Uterus (tissue), 2 donors: ENCODE measurements around the gene KAZALD1.

Source experiments
- POLR2A ChIP-seq, 2 donors: fragments of 450-650 bp; IDR thresholded peaks; one replicate each; pipeline ENCODE4 v1.6.1; 2016; ENCODE audit warnings: antibody characterized with exemption in 2 of 2, mild to moderate bottlenecking in 1 of 2, moderate library complexity in 1 of 2
- TF ChIP-seq, protein P1 (sequence below), 4 experiments: fragments of 200-600 bp in 2 of 4; fragments of 450-650 bp in 2 of 4; sonication (generic) in 2 of 4; IDR thresholded peaks; one replicate each; pipeline ENCODE4 v1.5.1; 2016 to 2019; ENCODE audit warnings: antibody characterized with exemption in 4 of 4, mild to moderate bottlenecking in 2 of 4, moderate library complexity in 1 of 4

- TF ChIP-seq POLR2A (IDR thresholded peaks at IDR 0.05), result no peak
- TF ChIP-seq, protein P1, sequence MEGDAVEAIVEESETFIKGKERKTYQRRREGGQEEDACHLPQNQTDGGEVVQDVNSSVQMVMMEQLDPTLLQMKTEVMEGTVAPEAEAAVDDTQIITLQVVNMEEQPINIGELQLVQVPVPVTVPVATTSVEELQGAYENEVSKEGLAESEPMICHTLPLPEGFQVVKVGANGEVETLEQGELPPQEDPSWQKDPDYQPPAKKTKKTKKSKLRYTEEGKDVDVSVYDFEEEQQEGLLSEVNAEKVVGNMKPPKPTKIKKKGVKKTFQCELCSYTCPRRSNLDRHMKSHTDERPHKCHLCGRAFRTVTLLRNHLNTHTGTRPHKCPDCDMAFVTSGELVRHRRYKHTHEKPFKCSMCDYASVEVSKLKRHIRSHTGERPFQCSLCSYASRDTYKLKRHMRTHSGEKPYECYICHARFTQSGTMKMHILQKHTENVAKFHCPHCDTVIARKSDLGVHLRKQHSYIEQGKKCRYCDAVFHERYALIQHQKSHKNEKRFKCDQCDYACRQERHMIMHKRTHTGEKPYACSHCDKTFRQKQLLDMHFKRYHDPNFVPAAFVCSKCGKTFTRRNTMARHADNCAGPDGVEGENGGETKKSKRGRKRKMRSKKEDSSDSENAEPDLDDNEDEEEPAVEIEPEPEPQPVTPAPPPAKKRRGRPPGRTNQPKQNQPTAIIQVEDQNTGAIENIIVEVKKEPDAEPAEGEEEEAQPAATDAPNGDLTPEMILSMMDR (IDR thresholded peaks at IDR 0.05), result no peak
Observed at GRCh38 chr10:101032637-101033224, 29.1 kb upstream of the KAZALD1 start.
